ENCODE data around the gene RPL3.

The RPL3 gene

DNA sequence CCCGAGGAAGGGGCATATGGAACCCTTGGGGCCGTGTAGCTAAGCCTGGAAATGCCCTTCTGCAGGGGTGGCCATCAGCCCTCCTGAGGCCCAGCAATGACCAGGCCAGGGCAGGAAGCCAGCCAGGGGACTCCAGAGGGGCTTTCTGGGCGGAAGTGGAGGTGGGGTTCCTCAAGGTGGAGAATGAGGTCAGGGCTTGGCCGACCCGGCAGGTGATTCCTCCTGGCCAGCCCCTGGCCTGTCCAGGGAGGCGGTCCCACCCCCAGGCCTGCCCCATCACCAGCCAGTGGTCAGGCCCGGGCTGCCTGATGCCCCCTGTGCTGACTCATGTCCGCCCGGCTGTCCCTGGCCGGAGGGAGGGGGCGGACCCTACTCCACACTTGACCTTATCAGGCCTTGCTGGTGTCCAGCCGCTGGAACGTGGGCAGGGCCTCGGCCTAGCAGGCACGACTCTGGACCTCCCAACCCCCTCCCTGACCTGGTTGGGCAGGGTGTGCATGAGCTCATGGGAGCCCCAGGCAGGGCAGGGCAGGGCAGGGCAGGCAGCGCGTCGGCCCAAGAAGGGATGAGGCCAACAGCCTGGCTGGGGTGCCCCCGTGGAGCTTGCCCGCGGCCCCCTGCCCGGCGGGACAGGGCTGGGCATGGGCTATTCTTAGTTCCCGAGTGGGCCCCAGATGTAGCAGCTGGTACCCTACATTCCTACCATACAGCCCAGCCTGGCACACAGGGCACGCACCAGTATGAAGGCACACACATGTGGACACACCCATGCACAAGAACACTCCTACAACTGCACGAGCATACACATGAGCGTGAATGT lies 35.9 kb downstream of the RPL3 start:
- no peak for TF ChIP-seq POLR2AphosphoS5 (IDR thresholded peaks at IDR 0.05; ENCODE audit: low read depth, low read length)
- TF ChIP-seq FOXP2 (optimal IDR thresholded peaks at IDR 0.05; ENCODE audit: borderline replicate concordance, extremely low read depth, extremely low read length, insufficient read depth): peak; percentile 96
- TF ChIP-seq, protein P1, sequence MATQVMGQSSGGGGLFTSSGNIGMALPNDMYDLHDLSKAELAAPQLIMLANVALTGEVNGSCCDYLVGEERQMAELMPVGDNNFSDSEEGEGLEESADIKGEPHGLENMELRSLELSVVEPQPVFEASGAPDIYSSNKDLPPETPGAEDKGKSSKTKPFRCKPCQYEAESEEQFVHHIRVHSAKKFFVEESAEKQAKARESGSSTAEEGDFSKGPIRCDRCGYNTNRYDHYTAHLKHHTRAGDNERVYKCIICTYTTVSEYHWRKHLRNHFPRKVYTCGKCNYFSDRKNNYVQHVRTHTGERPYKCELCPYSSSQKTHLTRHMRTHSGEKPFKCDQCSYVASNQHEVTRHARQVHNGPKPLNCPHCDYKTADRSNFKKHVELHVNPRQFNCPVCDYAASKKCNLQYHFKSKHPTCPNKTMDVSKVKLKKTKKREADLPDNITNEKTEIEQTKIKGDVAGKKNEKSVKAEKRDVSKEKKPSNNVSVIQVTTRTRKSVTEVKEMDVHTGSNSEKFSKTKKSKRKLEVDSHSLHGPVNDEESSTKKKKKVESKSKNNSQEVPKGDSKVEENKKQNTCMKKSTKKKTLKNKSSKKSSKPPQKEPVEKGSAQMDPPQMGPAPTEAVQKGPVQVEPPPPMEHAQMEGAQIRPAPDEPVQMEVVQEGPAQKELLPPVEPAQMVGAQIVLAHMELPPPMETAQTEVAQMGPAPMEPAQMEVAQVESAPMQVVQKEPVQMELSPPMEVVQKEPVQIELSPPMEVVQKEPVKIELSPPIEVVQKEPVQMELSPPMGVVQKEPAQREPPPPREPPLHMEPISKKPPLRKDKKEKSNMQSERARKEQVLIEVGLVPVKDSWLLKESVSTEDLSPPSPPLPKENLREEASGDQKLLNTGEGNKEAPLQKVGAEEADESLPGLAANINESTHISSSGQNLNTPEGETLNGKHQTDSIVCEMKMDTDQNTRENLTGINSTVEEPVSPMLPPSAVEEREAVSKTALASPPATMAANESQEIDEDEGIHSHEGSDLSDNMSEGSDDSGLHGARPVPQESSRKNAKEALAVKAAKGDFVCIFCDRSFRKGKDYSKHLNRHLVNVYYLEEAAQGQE (IDR thresholded peaks at IDR 0.05; ENCODE audit: insufficient read depth in 1 of 2, low read depth in 2 of 2, low read length in 2 of 2): peak in 1 of 2 experiments; percentile 45; a peak in 1 of 4 replicates

DNA sequence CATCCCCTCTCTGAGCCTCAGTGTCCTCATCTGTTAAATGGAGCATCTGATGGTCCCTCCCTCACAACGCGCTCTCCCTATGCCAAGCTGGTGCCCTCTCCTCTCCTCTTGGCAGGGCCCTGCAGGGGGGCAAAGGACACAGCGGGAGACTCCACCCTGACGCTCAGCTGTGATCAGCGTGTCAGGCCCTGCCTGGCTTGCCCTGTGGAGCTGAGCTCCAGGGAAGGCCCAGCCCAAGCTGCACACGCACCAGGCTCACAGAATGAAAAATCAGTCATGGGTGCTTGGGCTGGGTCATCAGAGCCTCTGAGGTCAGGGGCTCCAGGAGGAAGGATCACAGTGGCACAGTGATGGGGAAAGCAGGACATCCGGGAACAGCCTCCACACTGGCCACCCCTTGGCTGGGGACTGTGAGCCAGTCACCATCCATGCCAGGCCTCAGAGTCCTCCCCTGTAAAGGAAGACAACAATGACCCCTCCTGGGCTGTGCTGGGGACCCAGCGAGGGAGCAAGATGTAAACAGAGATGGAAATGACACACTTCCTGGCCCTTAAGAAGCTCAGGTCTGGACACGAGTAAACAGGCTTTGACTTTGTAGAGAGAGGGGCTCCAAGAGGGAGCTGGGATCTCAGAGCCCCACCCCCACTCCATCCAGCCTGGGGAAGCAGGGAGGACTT lies 36.6 kb downstream of the RPL3 start:
- TF ChIP-seq TAF1 (IDR thresholded peaks at IDR 0.05; ENCODE audit: borderline replicate concordance, insufficient read depth, low read length) (no peak), POLR2AphosphoS5 (IDR thresholded peaks at IDR 0.05; ENCODE audit: low read depth, low read length) (no peak), FOXP2 (optimal IDR thresholded peaks at IDR 0.05; ENCODE audit: borderline replicate concordance, extremely low read depth, extremely low read length, insufficient read depth) (peak; percentile 82), SIN3A (IDR thresholded peaks at IDR 0.05; ENCODE audit: borderline replicate concordance, insufficient read depth, low read length) (no peak)
- TF ChIP-seq, protein P1 (IDR thresholded peaks at IDR 0.05; ENCODE audit: insufficient read depth in 1 of 2, low read depth in 2 of 2, low read length in 2 of 2): no peak

DNA sequence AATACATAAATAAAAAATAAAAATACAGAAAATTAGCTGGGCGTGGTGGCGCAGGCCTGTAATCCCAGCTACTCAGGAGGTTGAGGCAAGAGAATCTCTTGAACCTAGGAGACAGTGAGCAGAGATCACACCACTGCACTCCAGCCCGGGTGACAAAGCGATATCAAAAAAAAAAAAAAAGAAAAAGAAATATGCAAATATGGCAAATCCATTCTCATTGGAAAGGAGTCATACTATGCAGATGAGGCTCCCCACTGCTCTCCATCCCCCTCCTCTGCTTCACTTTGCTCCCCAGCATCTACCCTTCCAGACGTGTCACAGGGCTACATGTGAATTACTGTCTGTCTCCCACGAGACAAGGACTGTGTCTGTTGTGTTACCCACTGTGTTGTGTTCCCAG lies 38.3 kb downstream of the RPL3 start:
- TF ChIP-seq SIN3A (IDR thresholded peaks at IDR 0.05; ENCODE audit: borderline replicate concordance, insufficient read depth, low read length): no peak
- TF ChIP-seq, protein P1 (IDR thresholded peaks at IDR 0.05; ENCODE audit: insufficient read depth in 1 of 2, low read depth in 2 of 2, low read length in 2 of 2): no peak
- no peak for TF ChIP-seq TAF1 (IDR thresholded peaks at IDR 0.05; ENCODE audit: borderline replicate concordance, insufficient read depth, low read length)
- no peak for TF ChIP-seq FOXP2 (optimal IDR thresholded peaks at IDR 0.05; ENCODE audit: borderline replicate concordance, extremely low read depth, extremely low read length, insufficient read depth)
- TF ChIP-seq POLR2AphosphoS5 (IDR thresholded peaks at IDR 0.05; ENCODE audit: low read depth, low read length): no peak

DNA sequence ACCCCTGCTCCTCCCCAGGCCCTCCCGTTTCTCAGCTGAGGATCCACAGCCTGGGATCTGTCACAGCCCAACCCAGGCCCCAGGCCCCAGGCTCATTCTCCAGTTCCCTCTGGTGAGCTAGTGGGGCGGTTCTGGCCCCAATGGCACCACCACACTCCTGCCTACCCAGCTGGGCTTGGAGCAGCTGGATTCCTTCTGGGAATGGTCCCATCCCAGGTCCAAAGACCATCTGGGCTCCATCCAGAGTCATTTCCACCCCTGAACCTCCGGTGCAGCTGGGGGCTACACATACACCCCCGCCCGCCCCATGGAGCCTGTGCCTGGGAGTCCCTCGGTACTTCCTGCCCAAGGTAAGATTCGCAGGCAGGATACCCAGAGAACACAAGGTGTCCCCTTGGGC lies 39.2 kb downstream of the RPL3 start:
- TF ChIP-seq POLR2AphosphoS5 (IDR thresholded peaks at IDR 0.05; ENCODE audit: low read depth, low read length): no peak
- TF ChIP-seq FOXP2 (optimal IDR thresholded peaks at IDR 0.05; ENCODE audit: borderline replicate concordance, extremely low read depth, extremely low read length, insufficient read depth): no peak
- TF ChIP-seq SIN3A (IDR thresholded peaks at IDR 0.05; ENCODE audit: borderline replicate concordance, insufficient read depth, low read length): no peak
- TF ChIP-seq, protein P1 (IDR thresholded peaks at IDR 0.05; ENCODE audit: insufficient read depth in 1 of 2, low read depth in 2 of 2, low read length in 2 of 2): no peak
- TF ChIP-seq TAF1 (IDR thresholded peaks at IDR 0.05; ENCODE audit: borderline replicate concordance, insufficient read depth, low read length): no peak
